CD4-positive, alpha-beta memory T cell (primary cell): Measurements from ENCODE around the gene ZSCAN5A. TPM values are rescaled to one million over a fixed set of nuclear protein-coding genes. Genes with fewer than 3 reads are reported as not detected.
"Not testable (repeated sequence)": the region's sequence is repeated elsewhere in the genome, so short reads cannot be mapped to it uniquely, and the experiment has no call there.

Experiments
- CTCF ChIA-PET: fragments of 350-600 bp; sonication (Branson Sonifier 250); formaldehyde crosslinking; loops from one replicate; lab custom pipeline; 2021; ENCODE audit warnings: inconsistent platforms; ENCODE audit not compliant: partially characterized antibody; lab: Charles Lee
- POLR2A ChIA-PET: fragments of 350-600 bp; sonication (Branson Sonifier 250); formaldehyde crosslinking; loops from one replicate; lab custom pipeline; 2021; ENCODE audit not compliant: partially characterized antibody; lab: Charles Lee
- DNase-seq, 5 donors: peaks; one replicate each; pipeline versions ENCODE4 v3.0.0 to v3.0.0-alpha.2; 2020 to 2022; ENCODE audit warnings: mixed read lengths in 1 of 5
- H3K27ac ChIP-seq: one replicate; pipeline ENCODE4 v1.7.0; 2013; ENCODE audit warnings: low read depth, low read length
- H3K27me3 ChIP-seq: 2 replicates; pipeline ENCODE4 v1.7.0; 2013; ENCODE audit warnings: mild to moderate bottlenecking, low read length, moderate library complexity; ENCODE audit not compliant: insufficient read depth
- H3K36me3 ChIP-seq: 2 replicates; pipeline ENCODE4 v1.7.0; 2013; ENCODE audit warnings: mild to moderate bottlenecking, low read length, moderate library complexity; ENCODE audit not compliant: insufficient read depth
- H3K4me1 ChIP-seq: 2 replicates; pipeline ENCODE4 v1.7.0; 2013; ENCODE audit warnings: mild to moderate bottlenecking, low read length, moderate library complexity; ENCODE audit not compliant: insufficient read depth
- H3K4me3 ChIP-seq, 2 donors: one replicate each; pipeline ENCODE4 v1.7.0; 2013; ENCODE audit warnings: low read length in 2 of 2, mild to moderate bottlenecking in 1 of 2
- H3K9me3 ChIP-seq, 2 donors: one replicate each; pipeline ENCODE4 v1.7.0; 2013; ENCODE audit warnings: low read length in 2 of 2, control low read depth in 1 of 2; ENCODE audit not compliant: control insufficient read depth in 1 of 2
- H3K27ac Mint-ChIP-seq, 7 donors: one replicate each; pipeline ENCODE4 v1.8.0; 2020 to 2021; ENCODE audit warnings: mixed read lengths in 7 of 7, mild to moderate bottlenecking in 6 of 7, inconsistent platforms in 3 of 7, moderate library complexity in 3 of 7
- H3K27me3 Mint-ChIP-seq, 2 donors: one replicate each; pipeline ENCODE4 v1.8.0; 2020 to 2021; ENCODE audit warnings: mixed read lengths in 2 of 2
- H3K36me3 Mint-ChIP-seq, 2 donors: one replicate each; pipeline ENCODE4 v1.8.0; 2020 to 2021; ENCODE audit warnings: mixed read lengths in 2 of 2, inconsistent platforms in 1 of 2, mild to moderate bottlenecking in 1 of 2
- H3K4me1 Mint-ChIP-seq, 4 donors: one replicate each; pipeline ENCODE4 v1.8.0; 2020 to 2021; ENCODE audit warnings: mixed read lengths in 4 of 4, mild to moderate bottlenecking in 1 of 4
- H3K4me3 Mint-ChIP-seq, 8 donors: one replicate each; pipeline ENCODE4 v1.8.0; 2020 to 2021; ENCODE audit warnings: mixed read lengths in 8 of 8, mild to moderate bottlenecking in 7 of 8, moderate library complexity in 6 of 8, inconsistent platforms in 3 of 8
- H3K9me3 Mint-ChIP-seq, 8 donors: one replicate each; pipeline ENCODE4 v1.8.0; 2020 to 2021; ENCODE audit warnings: mixed read lengths in 8 of 8, mild to moderate bottlenecking in 5 of 8, inconsistent platforms in 3 of 8, moderate library complexity in 1 of 8
- intact Hi-C: fragments of 100-400 bp; cut with micrococcal nuclease; formaldehyde crosslinking; loops from one replicate; pipeline ENCODE4 v1.15.1; 2023
- polyA plus RNA-seq, 2 donors: library from polyadenylated mRNA; unstranded; fragments of 300-500 nt; fragmentation: Illumina TruSeq; gene quantifications; one replicate each; pipeline ENCODE4 v1.2.3, GENCODE V29; 2021
- total RNA-seq, 2 experiments: library from RNA; stranded (reverse); gene quantifications; one replicate each; pipeline ENCODE4 v1.2.3, GENCODE V29; 2021

The ZSCAN5A gene
- total and polyA plus RNA-seq, 4 experiments from 2014 or later, result 9.7 to 14.6 (median 11.0) TPM

DNA sequence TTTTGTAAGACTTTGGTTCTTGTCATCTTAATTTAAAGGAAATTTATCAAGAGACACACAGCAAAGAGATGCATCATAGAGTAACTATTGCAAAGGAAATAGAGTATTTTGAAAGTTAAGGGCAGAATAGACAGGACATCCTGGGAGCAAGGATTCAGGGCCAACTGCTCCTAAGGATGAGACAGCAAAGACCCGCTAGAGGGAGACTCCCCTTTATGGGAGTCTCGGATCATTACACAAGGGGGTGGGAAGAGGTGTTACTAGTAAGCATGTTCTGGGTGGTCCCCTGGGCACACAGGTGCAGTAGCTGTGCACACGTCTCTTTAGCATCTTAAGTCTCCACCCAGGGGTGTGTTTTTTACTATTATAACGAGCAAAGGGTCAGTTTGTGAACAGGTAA is 102.9 kb downstream of the ZSCAN5A start:
- no peak overlapping the region for H3K4me3 ChIP-seq
- H3K4me1 ChIP-seq, result no peaks in the 10 kb centered on the region
- intact Hi-C loops, result no loop called here
- H3K9me3 ChIP-seq, result no peaks in the 10 kb centered on the region
- no peaks in the 10 kb centered on the region for H3K36me3 Mint-ChIP-seq
- peaks cover 10 to 21% of the 10 kb centered on the region in 2 donors for H3K27me3 Mint-ChIP-seq
- peaks cover 0 to under 1% (median 0%) of the 10 kb centered on the region in 4 donors for H3K4me1 Mint-ChIP-seq
- no peaks in the 10 kb centered on the region for H3K36me3 ChIP-seq
- H3K27me3 ChIP-seq, result no peaks in the 10 kb centered on the region
- DNase-seq, result no peak
- no peak overlapping the region for H3K27ac Mint-ChIP-seq
- no peak overlapping the region for H3K27ac ChIP-seq
- no peak overlapping the region for H3K4me3 Mint-ChIP-seq
- ChIA-PET CTCF (no interaction called here), POLR2A (no interaction called here)
- H3K9me3 Mint-ChIP-seq, result peaks cover 0 to 2% (median 0%) of the 10 kb centered on the region in 8 donors

DNA sequence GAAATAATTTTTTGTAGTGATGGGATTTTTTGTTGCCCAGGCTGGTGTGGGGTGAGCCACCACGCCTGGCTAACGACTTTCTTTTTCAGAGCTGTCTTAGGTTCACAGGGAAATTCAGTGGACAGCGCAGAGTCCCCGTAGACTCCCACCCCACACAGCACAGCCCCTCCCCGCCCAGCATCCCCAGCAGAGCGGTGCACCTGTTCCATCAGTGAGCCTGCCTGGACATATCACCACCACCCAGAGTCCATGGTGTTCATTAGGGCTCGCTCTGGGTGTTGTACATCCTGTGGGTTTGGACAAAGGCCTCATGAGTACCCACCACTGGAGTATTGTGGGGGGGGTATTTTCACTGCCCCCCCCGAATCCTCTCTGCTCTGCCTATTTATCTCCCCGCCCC is 104.6 kb downstream of the ZSCAN5A start:
- H3K27ac Mint-ChIP-seq, CTCF ChIA-PET, H3K27ac ChIP-seq, H3K36me3 Mint-ChIP-seq, H3K4me3 ChIP-seq, H3K4me1 ChIP-seq, POLR2A ChIA-PET, H3K36me3 ChIP-seq, H3K9me3 Mint-ChIP-seq, intact Hi-C loops, H3K9me3 ChIP-seq, H3K27me3 ChIP-seq, DNase-seq, H3K4me1 Mint-ChIP-seq, H3K4me3 Mint-ChIP-seq: not testable (repeated sequence)
- H3K27me3 Mint-ChIP-seq, result peaks cover 7 to 17% of the 10 kb centered on the region in 2 donors

DNA sequence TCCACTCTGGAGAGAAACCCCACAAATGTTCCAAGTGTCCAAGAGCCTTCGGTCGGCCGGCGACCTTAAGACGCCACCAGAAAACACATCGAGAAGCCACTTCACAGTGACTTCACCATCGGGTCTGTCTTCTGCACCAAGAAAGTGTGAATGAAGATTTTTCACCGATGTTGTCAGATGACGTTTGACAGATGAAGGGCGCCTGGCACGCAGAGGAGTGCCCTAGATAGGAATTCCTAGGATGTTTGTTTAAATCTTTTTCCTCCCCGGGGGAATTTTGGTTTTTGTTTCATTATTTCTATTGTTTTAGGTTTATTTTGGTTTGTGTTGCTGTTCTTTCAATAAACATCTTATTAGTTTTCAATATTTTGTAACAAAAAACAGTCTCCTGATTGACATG is 105.5 kb downstream of the ZSCAN5A start:
- Histone ChIP-seq H3K4me1 (no peaks in the 10 kb centered on the region), H3K4me3 (no peak overlapping the region), H3K9me3 (no peaks in the 10 kb centered on the region), H3K36me3 (no peaks in the 10 kb centered on the region), H3K27ac (no peak overlapping the region), H3K27me3 (no peaks in the 10 kb centered on the region)
- Mint-ChIP-seq H3K4me1 (no peaks in the 10 kb centered on the region), H3K9me3 (peaks cover 0 to 2% (median 0%) of the 10 kb centered on the region in 8 donors), H3K36me3 (no peaks in the 10 kb centered on the region), H3K27ac (no peak overlapping the region), H3K27me3 (peaks cover 6 to 13% of the 10 kb centered on the region in 2 donors), H3K4me3 (no peak overlapping the region)
- CTCF ChIA-PET, result no interaction called here
- intact Hi-C loops, result no loop called here
- POLR2A ChIA-PET, result no interaction called here
- no peak for DNase-seq

DNA sequence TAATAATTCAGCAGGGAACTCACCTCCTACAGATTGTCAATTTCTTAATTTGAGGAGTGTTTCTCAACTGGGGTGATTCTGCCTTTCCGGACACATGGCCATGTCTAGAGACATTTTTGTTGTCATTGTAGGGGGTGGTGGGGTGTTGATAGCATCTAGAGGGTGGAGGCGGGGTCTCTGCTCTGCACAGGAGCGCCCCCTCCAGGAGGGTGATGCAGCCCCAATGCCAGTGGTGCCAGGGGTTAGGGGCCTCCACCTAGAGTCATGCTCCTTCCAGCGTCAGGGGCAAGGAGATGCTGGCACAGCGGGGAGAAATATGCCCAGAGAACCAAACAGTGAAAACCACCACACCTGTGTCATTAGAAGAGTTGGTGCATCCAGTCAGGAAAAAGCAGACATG is 107.1 kb downstream of the ZSCAN5A start:
- H3K4me1 ChIP-seq, H3K36me3 ChIP-seq, H3K27ac ChIP-seq, POLR2A ChIA-PET, H3K27me3 ChIP-seq, H3K9me3 ChIP-seq, H3K4me3 ChIP-seq, H3K36me3 Mint-ChIP-seq, H3K9me3 Mint-ChIP-seq, CTCF ChIA-PET, H3K4me3 Mint-ChIP-seq, H3K27ac Mint-ChIP-seq, intact Hi-C loops, H3K4me1 Mint-ChIP-seq, DNase-seq: not testable (repeated sequence)
- H3K27me3 Mint-ChIP-seq, result peaks cover 7 to 12% of the 10 kb centered on the region in 2 donors

DNA sequence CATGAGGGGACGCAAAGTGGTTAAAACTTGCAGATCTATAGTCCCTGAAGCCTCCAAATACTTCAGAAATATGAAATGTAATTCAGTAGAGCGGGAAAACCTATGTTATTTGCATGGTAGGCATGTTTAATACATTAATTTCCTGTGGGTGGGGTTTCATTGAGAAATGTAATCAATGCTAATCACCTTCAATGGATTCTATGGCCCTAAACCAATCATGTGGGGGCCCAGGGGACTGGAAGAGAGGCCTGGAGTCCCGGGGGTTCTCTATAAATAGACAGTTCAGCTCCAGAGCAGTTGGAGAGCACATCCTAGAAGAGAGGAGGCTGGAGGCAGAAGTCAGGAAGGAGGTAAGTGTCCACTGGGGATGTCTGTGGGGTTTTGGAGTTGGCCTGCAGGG is 112.7 kb downstream of the ZSCAN5A start, which contains the start of gene ZSCAN5C:
TSS of gene ZSCAN5C (plus strand) at position 301 of the 400 bp plus-strand sequence. CDS start 3,641 bp downstream, outside the sequence.
- ChIA-PET CTCF (no interaction called here), POLR2A (no interaction called here)
- intact Hi-C loops, result no loop called here
- Histone ChIP-seq H3K9me3 (no peaks in the 10 kb centered on the region), H3K27me3 (no peaks in the 10 kb centered on the region), H3K27ac (no peak within 1 kb of the TSS), H3K4me3 (no peak within 1 kb of the TSS), H3K4me1 (no peaks in the 10 kb centered on the region), H3K36me3 (no peaks in the 10 kb centered on the region)
- peaks cover 4 to 12% of the 10 kb centered on the region in 2 donors for H3K27me3 Mint-ChIP-seq
- no peaks in the 10 kb centered on the region for H3K9me3 Mint-ChIP-seq
- H3K36me3 Mint-ChIP-seq, result no peaks in the 10 kb centered on the region
- DNase-seq, result no peak
- H3K27ac Mint-ChIP-seq, result no peak within 1 kb of the TSS
- no peak within 1 kb of the TSS for H3K4me3 Mint-ChIP-seq
- no peaks in the 10 kb centered on the region for H3K4me1 Mint-ChIP-seq

DNA sequence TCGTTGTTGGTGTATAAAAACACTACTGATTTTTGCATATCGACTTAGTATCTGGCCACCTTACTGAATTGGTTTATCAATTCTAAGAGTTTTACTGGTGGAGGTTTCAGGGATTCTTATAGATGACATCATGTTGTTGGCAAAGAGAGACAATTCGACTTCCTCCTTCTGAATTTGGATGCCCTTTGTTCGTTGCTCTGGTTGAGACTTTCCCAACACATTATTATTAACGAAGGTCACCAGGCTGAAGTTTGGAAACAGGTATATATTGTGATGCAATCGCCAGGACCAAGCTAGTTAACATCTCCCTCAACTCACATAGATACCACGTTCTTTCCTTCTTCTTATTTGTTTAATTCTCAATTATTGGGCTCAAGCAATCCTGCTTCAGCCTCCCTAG is 115.0 kb downstream of the ZSCAN5A start:
- POLR2A ChIA-PET, result no interaction called here
- H3K27ac ChIP-seq, result no peak overlapping the region
- no peaks in the 10 kb centered on the region for H3K9me3 ChIP-seq
- no peaks in the 10 kb centered on the region for H3K4me1 ChIP-seq
- Mint-ChIP-seq H3K9me3 (no peaks in the 10 kb centered on the region), H3K4me1 (no peaks in the 10 kb centered on the region), H3K27ac (no peak overlapping the region), H3K27me3 (peaks cover 4 to 8% of the 10 kb centered on the region in 2 donors), H3K4me3 (no peak overlapping the region), H3K36me3 (no peaks in the 10 kb centered on the region)
- H3K27me3 ChIP-seq, result no peaks in the 10 kb centered on the region
- no peak overlapping the region for H3K4me3 ChIP-seq
- intact Hi-C loops, result no loop called here
- CTCF ChIA-PET, result no interaction called here
- H3K36me3 ChIP-seq, result no peaks in the 10 kb centered on the region
- no peak for DNase-seq

DNA sequence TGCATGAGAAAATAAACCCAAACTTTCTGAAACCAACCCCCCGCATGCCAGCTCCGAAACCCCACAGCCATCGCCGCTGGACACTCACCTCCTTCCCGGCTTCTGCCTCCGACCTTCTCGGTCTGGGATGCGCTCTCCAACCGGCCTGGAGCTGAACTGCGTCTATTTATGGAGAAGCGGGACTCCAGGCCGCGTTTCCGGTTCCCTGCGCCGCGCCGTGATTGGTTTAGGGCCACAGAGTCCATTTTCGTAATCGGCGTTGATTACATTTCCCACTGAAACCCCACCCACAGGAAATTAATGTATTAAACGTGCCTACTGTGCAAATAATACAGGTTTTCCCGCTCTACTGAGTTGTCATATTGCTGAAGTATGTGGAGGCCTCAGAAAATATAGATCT is 117.0 kb downstream of the ZSCAN5A start, which contains the start of gene ZSCAN5B:
TSS of gene ZSCAN5B (minus strand) at position 138 of the 400 bp plus-strand sequence. CDS start 4,731 bp downstream, outside the sequence.
- intact Hi-C loops, H3K27me3 ChIP-seq, H3K9me3 Mint-ChIP-seq, H3K9me3 ChIP-seq, POLR2A ChIA-PET, H3K4me3 ChIP-seq, H3K27ac ChIP-seq, H3K36me3 ChIP-seq, H3K36me3 Mint-ChIP-seq, H3K4me1 ChIP-seq, CTCF ChIA-PET, DNase-seq, H3K4me3 Mint-ChIP-seq, H3K27me3 Mint-ChIP-seq, H3K4me1 Mint-ChIP-seq, H3K27ac Mint-ChIP-seq: not testable (repeated sequence)
